GM18873 (cell line): ENCODE results near the gene SLU7.

ENCODE experiments used
- ATAC-seq: cut with Tn5 transposase; IDR thresholded peaks from one replicate; pipeline ENCODE4 v1.9.1; 2021; ENCODE audit warnings: mild to moderate bottlenecking, moderate library complexity, moderate number of reproducible peaks; ENCODE audit not compliant: unreplicated experiment, low FRiP score

The SLU7 gene

DNA sequence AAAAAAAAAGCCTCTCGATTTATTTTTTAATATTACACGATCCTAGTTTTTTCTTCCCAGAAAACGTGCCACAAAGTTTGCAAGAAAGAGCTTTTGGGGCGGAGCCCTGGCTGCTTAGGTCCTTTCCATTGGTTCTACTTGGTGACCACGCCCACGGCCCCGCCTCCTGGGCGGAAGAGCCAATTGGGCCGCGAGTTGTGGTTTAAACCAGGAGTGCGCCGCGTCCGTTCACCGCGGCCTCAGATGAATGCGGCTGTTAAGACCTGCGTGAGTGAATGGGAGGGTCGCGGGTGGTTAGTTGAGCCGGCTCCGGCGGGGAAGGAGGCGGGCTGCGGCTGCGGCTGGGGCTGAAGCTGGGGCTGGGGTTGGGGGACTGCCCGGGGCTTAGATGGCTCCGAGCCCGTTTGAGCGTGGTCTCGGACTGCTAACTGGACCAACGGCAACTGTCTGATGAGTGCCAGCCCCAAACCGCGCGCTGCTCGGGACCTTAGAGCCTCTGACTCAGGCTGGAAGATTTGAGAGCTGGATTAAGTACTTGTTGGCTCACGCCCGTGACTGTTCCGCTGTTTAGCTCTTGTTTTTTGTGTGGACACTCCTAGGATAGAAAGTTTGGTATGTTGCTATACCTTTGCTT, 2.9 kb upstream of the SLU7 start, which contains the start of gene PTTG1:
Gene PTTG1, plus strand, starts transcription at position 231 of the 634 bp plus-strand sequence. CDS start 458 bp downstream, outside the sequence.
- ATAC-seq, result peak; percentile 52

DNA sequence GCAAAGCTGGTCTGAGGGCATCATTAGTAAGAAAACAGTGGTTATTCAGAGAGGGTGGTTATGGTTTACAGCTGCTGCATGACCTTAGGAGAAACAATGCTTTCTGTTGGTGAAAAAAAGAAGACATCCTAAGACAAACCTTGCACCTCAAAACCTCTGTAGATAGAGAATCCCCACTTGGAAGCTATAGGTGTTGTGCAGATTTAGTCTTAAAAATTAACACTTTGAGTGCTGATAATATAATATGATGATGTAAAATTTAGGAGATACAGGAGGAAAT, 1.4 kb upstream of the SLU7 start:
- no peak for ATAC-seq

GRCh38 chr5:160419458-160420330, 813 bp upstream of the SLU7 start:
- no peak for ATAC-seq

DNA sequence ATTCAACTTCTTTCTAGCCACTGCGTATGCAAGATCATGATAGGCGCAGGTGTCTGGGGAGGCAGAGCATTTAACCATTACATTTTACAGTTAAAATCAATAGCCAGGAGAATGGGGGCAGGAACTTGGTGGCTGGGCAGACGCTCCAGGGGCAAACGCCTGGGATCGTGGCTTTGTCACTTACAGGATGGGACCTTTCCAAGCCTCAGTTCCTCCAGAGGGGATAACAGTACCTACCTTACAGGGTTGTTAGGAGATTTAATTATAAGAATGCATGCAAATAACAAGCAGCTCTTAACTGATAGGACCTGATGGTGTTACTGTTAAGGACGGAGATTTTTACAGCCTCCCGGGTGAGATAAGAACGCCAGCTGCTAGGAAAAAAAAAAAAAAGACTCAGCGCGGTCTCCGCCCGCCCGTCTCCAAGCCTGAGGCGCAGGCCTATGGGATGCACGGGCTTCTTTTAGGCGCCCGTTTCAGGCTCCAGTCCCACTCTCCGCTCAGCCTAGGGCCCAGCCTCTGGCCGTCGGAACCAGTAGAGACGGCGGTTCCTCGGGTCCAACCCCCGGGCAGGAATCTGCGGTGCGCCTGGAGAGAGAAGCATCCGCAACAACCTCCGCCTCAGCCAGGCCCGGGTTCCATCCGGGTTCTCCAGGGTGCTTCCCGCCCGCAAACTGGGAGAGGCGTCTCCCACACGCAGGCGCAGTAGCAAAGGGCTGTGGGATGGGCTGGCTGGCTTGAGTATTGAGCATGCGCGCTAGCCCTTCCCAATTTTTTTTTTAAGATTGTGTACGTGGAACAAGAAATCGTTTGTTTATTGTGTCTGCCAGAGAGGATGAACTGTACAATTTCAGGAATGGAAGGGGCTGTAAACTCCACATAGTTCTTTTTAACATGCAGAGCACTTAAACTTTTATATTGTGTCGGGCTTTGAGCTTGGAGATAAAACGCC, 19.2 kb downstream of the SLU7 start, which contains the start of gene FAM200C:
Gene FAM200C, minus strand, starts transcription at position 653 of the 952 bp plus-strand sequence. CDS start 4,564 bp downstream, outside the sequence.
- peak; percentile 67 for ATAC-seq

GRCh38 chr5:160398806-160399205, 20.1 kb downstream of the SLU7 start:
- ATAC-seq, result no peak

GRCh38 chr5:160397492-160397891, 21.4 kb downstream of the SLU7 start:
- no peak for ATAC-seq

DNA sequence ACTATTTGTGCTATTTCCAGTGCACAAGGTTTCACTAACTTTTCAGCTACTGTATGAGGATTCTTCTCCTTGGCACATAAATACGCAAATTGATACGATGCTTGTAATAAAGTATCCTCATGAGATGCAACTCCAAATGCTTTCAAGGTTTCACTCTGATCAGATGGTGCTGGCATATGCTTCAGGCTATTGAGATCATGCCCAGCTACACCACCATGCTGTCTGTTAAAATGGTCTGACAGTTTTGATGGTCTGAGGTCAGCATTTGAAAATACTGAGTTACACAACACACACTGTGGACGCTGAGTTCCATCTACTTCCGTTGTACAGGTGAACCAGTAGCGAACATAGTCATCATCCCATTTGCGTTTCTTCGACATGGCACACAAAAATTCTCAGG, 23.8 kb downstream of the SLU7 start:
- ATAC-seq, result no peak

- ATAC-seq, result no peak
These were observed 27.8 kb downstream of the SLU7 start for GRCh38 chr5:160390787-160391696.

DNA sequence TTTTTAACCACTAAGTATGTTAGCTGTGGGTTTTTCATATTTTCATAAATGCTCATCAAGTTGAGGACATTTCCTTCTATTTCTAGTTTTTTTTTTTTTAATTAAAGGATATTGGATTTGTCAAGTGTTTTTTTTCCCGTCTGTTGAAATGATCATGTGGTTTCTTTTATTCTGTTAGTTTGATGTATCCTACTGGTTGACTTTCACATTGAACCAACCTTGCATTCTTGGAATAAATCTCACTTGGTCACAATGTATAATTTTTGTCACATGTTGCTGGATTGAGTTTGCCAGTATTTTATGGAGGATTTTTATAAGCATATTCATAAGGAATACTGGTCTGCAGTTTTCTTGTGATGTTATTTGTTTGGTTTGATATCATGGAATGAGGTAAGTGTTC, 31.4 kb downstream of the SLU7 start:
- ATAC-seq, result no peak

DNA sequence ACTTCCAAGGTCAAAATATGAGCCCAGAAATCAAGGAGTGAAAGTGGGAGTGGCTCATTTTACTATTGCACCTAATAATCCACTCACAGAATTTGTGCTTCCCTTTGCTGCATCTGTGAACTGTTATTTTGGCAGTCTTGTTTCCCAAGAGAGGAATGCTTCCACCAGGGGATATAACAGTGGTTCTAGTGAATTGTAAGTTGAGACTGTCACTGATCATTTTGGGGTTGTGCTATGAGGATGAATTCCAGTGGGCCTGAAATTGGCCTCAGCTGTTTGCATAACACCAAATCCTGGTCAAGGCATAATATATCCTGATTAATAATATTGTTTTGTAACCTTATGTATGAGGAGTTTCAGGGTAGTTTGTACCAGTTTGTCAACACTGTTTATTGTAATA, 33.4 kb downstream of the SLU7 start:
- ATAC-seq, result no peak

DNA sequence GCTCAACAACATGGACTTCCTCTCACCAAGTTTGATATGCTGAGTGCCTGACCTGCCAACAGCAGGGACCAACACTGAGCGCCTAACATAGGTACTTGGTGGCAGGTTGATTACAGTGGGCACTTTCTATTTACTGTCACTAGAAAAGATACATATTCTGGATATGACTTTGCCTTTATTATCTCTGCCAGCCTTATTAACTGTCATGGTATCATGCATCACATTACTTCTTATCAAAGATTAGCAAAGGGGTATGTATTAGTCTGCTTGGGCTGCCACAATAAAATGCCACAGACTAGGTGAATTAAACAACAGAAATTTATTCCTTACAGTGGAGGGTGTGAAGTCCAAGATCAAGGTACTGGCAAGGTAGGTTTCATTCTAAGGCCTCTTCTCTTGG, 34.2 kb downstream of the SLU7 start:
- no peak for ATAC-seq

- ATAC-seq, result no peak
These were observed 36.5 kb downstream of the SLU7 start for GRCh38 chr5:160382346-160382745.

GRCh38 chr5:160380041-160380440, 38.8 kb downstream of the SLU7 start:
- no peak for ATAC-seq

DNA sequence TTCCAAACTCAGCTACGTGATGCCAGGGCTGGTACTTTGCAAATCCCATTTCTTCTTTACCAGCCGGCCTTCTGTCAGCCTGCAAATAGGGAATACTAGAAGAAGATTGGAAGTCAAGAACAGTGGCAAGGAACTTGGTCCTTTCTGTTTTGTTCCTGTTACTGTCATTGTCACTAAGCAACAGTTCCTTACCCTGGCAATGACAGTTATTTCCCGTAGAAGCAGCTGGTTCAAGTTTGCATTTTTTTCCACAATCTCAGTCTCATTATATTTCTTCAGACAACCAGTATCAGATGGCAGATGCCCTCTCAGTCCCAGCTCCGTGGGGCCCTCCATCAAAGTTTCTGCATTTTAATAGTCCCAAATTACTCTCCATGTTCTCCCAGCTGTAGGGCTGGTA, 39.4 kb downstream of the SLU7 start:
- no peak for ATAC-seq

DNA sequence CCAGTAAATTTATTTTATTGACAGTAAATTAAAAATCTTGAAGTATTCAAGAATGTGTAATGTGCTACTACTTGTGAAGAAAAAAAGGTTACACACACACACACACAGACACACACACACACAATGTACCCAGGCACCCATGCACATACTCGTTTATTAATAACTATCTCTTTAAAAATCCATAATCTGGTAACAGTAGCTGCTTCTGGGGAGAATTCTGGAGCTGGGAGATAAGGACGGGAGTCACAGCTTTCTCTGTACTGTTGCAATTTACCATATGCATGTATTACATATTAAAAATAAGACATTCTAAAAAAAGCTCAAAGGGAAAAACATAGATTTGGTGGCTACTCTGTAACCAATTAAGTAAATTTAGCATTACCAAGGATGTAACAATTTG, 40.6 kb downstream of the SLU7 start:
- no peak for ATAC-seq

DNA sequence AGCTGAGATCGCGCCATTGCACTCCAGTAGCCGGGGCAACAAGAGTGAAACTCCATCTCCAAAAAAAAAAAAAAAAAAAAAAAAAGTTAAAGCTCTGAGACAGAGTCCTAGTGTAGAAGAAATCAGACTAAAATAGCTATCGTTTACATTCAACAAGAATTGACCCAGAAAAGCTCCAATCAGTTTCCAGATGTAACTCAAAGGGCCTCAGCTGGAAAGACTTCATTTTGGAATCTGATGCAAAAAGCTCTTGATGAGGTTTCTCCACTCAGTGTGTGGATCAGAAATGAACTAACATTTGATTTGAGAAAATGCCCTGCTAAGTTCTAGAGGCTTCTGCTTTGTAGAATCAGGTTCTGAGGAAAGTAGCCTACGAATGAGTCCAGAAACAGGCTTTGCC, 41.2 kb downstream of the SLU7 start:
- ATAC-seq, result no peak

DNA sequence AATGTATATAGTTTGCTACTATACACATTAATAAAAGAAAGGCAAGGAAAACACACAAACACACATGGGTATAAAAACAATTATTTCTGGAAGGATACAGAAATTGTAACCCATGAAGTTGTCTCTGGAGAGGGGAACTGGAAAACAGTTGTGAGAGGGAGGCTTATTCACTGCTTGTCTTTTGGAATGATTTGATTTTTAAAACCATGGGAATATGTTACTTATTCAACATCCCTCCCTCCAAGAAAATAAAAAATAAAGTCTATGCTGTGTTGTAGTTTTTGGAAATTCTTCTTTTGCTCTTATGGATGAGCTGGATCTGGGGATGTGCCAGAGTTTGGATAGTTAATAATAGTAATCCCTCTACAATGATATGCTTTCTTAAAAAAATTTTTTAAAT, 42.5 kb downstream of the SLU7 start:
- ATAC-seq, result no peak

DNA sequence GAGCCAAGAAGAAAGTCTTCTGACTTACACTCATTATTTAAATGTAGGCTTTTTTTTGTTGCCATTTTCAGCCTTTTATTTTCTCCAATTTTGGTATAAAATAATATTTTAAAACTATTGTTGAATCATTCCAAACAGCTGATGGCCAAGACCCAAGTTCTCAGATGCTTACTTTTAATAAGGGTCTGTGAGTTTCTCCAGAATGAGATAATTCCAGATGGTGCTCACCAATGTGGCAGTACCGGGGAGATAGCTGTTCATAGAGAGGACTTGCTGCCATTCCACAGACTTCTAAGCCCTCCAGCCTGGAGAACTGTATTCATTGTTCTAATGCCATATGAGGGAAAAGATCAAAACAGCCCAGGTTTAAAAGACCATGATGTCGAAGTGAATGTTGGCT, 43.2 kb downstream of the SLU7 start:
- ATAC-seq, result no peak

GRCh38 chr5:160375166-160375565, 43.7 kb downstream of the SLU7 start:
- ATAC-seq, result no peak

GRCh38 chr5:160371294-160371693, 47.6 kb downstream of the SLU7 start:
- no peak for ATAC-seq
